Stimulated activated CD8-positive, alpha-beta memory T cell treated with anti-CD3 and anti-CD28 coated beads, Interleukin-4, amount 100 ng/mL, for 1 hour (primary cell): ENCODE data around the gene CCDC106.

Experiments
- DNase-seq, 2 donors: peaks; one replicate each; pipeline ENCODE4 v3.0.0-alpha.2; 2020; ENCODE audit warnings: low read depth in 2 of 2, low spot score in 1 of 2

Gene CCDC106

GRCh38 chr19:55635856-55636440 is 12.1 kb upstream of the CCDC106 start:
- DNase-seq = no peak

- DNase-seq = no peak
Measured at GRCh38 chr19:55636723-55637122, 11.3 kb upstream of the CCDC106 start.

GRCh38 chr19:55637534-55637933 is 10.5 kb upstream of the CCDC106 start:
- DNase-seq = no peak

- no peak for DNase-seq
Measured at GRCh38 chr19:55638864-55639359, 9.1 kb upstream of the CCDC106 start.

- DNase-seq = no peak
Measured at GRCh38 chr19:55640043-55640576, 7.9 kb upstream of the CCDC106 start.

- no peak for DNase-seq
Measured at GRCh38 chr19:55640577-55641425, 7.2 kb upstream of the CCDC106 start, which contains the start of gene ZNF580. TSS of gene ZNF580 (plus strand) at chr19:55641002. CDS start at chr19:55642509, 1,507 bp downstream.

GRCh38 chr19:55641426-55642152 is 6.4 kb upstream of the CCDC106 start:
- no peak for DNase-seq

GRCh38 chr19:55642153-55643002 is 5.6 kb upstream of the CCDC106 start:
- DNase-seq = no peak

GRCh38 chr19:55643003-55643886 is 4.8 kb upstream of the CCDC106 start, which contains the start of gene ZNF581:
TSS of gene ZNF581 (plus strand) at chr19:55643649. CDS start at chr19:55644572, 923 bp downstream.
- DNase-seq = peak in 1 of 2 donors; percentile 47

- no peak for DNase-seq
Measured at GRCh38 chr19:55643887-55644176, 4.2 kb upstream of the CCDC106 start.

- no peak for DNase-seq
Measured at GRCh38 chr19:55644191-55644833, 3.7 kb upstream of the CCDC106 start.

GRCh38 chr19:55644842-55645511 is 3.0 kb upstream of the CCDC106 start:
- DNase-seq = no peak

- no peak for DNase-seq
Measured at GRCh38 chr19:55645512-55645881, 2.5 kb upstream of the CCDC106 start.

GRCh38 chr19:55646889-55647731 is 902 bp upstream of the CCDC106 start:
- no peak for DNase-seq

GRCh38 chr19:55648585-55649267 is 714 bp downstream of the CCDC106 start:
- DNase-seq = no peak

GRCh38 chr19:55649268-55650125 is 1.5 kb downstream of the CCDC106 start:
- DNase-seq = no peak
